Measurements from ENCODE around the gene TPH1. TPM values are rescaled to one million over a fixed set of nuclear protein-coding genes. Genes with fewer than 3 reads are reported as not detected.

TPH1 gene
- total RNA-seq = under 1 TPM; 0.07 to 0.51 (median 0.10) TPM

DNA sequence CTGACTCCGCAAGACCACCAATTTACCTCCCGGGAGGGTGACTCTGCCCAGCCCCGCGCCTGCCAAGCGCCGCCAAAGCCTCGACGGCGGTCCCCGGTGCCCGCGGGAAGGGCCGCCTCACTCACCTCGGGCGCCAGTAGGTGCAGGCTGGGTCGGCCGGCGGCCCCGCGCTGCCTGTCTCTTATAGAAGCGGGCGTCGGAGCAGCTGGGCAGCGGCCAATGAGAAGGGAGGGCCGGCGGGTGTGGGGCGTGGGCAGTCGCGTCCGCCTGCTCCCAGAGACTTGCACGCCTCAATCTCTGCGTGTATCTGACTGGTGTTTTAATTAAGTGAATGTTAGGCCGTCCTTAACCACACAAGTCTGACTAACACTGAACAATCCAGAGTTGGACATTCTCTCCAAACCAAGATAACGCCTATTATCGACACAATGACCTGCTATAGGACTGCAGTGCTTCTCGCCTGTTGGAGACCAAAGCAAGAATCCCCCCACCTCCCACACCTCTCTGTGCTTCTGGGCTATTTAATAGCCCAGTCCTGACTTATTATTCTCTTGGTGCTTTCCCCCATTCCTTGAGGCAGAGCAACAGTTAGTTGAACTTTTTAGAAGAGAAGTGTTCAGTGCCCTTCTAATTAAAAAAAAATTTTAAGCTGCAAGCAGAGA is at the start of gene TPH1:
TSS of gene TPH1 (minus strand) at position 154 of the 662 bp plus-strand sequence. CDS start 5,507 bp downstream, outside the sequence.
- in situ Hi-C loops (cut with MboI; ENCODE audit: low sequenced_read_pairs in 4 of 4) (no loop called here), intact Hi-C loops (cut with DNase I; ENCODE audit: low total_unique reads) (no loop called here)
- no peaks in the 10 kb centered on the region for H3K36me3 ChIP-seq
- no peaks in the 10 kb centered on the region for H3K4me1 ChIP-seq
- H3K27me3 ChIP-seq = peaks cover 13 to 26% (median 17%) of the 10 kb centered on the region in 3 donors
- H3K27ac ChIP-seq = no peak within 1 kb of the TSS
- DNase-seq = peak in 1 of 2 donors; percentile 12
- H3K4me3 ChIP-seq = peak within 1 kb of the TSS in 1 of 4 donors; percentile 2
- TF ChIP-seq, protein P1, sequence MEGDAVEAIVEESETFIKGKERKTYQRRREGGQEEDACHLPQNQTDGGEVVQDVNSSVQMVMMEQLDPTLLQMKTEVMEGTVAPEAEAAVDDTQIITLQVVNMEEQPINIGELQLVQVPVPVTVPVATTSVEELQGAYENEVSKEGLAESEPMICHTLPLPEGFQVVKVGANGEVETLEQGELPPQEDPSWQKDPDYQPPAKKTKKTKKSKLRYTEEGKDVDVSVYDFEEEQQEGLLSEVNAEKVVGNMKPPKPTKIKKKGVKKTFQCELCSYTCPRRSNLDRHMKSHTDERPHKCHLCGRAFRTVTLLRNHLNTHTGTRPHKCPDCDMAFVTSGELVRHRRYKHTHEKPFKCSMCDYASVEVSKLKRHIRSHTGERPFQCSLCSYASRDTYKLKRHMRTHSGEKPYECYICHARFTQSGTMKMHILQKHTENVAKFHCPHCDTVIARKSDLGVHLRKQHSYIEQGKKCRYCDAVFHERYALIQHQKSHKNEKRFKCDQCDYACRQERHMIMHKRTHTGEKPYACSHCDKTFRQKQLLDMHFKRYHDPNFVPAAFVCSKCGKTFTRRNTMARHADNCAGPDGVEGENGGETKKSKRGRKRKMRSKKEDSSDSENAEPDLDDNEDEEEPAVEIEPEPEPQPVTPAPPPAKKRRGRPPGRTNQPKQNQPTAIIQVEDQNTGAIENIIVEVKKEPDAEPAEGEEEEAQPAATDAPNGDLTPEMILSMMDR (IDR thresholded peaks at IDR 0.05 in 4 of 5, conservative IDR thresholded peaks at IDR 0.05 in 1 of 5) = no peak
- TF ChIP-seq POLR2A (IDR thresholded peaks at IDR 0.05) = no peak
- H3K9me3 ChIP-seq = no peaks in the 10 kb centered on the region
- ATAC-seq = no peak

DNA sequence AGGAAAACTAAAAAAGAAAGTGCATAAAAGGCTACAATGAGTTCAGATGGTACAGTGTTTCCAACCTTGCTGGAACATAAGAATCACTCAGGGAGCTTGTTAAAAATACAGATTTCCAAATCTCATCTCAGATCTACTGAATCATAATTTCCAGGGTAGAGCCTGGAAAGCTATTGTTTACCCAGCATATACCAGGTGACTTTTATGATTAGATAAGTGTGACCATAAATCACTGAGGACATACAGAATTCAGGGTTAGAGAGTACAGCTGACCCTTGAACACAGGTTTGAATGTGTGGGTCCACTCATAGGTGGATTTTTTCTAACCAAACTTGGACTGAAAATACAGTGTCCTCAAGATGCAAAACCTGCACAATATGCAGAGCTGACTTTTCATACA is 47.9 kb upstream of the TPH1 start:
- DNase-seq = no peak
- Histone ChIP-seq H3K36me3 (peaks cover 0 to 59% of the 10 kb centered on the region in 2 donors), H3K4me3 (no peak overlapping the region), H3K9me3 (no peaks in the 10 kb centered on the region), H3K4me1 (no peaks in the 10 kb centered on the region), H3K27ac (no peak overlapping the region), H3K27me3 (no peaks in the 10 kb centered on the region)
- no peak for ATAC-seq
- TF ChIP-seq POLR2A (IDR thresholded peaks at IDR 0.05) = no peak
- TF ChIP-seq, protein P1 (IDR thresholded peaks at IDR 0.05 in 4 of 5, conservative IDR thresholded peaks at IDR 0.05 in 1 of 5) = no peak
- intact Hi-C loops (cut with DNase I; ENCODE audit: low total_unique reads) = no loop called here
- in situ Hi-C loops (cut with MboI; ENCODE audit: low sequenced_read_pairs in 4 of 4) = no loop called here

DNA sequence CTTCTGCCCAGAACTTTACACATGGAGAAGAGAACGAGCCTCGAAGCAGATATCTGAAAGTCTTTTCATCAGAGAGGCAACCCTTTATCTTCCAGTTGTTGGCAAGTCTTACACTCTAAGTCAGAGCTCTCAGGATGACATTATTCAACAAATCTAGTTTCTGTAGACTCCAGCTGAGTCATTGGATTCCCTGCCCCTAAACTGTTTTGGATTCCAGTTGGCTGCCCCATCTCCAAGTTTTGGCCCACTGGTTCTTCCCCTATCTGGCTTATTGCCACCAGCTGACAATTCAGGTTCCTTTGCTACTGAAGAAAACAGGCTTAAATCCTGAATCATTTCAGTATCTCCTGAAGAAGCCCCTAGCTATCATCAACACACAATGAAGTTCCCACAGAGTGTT is 45.7 kb upstream of the TPH1 start:
- Histone ChIP-seq H3K9me3 (no peaks in the 10 kb centered on the region), H3K4me1 (no peaks in the 10 kb centered on the region), H3K27me3 (no peaks in the 10 kb centered on the region), H3K4me3 (no peak overlapping the region), H3K36me3 (peaks cover 0 to 81% of the 10 kb centered on the region in 2 donors), H3K27ac (no peak overlapping the region)
- DNase-seq (no peak), ATAC-seq (no peak)
- intact Hi-C loops (cut with DNase I; ENCODE audit: low total_unique reads) = no loop called here
- in situ Hi-C loops (cut with MboI; ENCODE audit: low sequenced_read_pairs in 4 of 4) = no loop called here
- no peak for TF ChIP-seq POLR2A (IDR thresholded peaks at IDR 0.05)
- TF ChIP-seq, protein P1 (IDR thresholded peaks at IDR 0.05 in 4 of 5, conservative IDR thresholded peaks at IDR 0.05 in 1 of 5) = no peak

DNA sequence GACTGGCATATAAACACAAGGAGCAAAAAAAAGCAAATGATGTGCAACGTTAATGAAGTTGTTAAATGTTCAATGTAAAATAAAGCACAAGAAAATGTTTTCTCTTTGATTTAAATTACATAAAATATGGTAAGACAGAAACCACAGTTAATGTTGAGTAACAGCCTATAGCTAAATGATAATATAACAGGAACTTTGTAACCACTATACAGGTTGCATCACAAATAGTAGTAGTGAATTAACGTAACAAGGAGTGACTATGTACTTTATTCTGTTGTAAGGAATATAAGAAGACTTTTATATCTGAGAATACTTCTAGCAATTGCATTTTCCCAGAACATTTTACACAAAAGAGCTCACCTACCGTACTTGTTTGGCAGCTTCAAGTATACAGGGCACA is 42.9 kb upstream of the TPH1 start:
- Histone ChIP-seq H3K4me3 (no peak overlapping the region), H3K27me3 (no peaks in the 10 kb centered on the region), H3K9me3 (no peaks in the 10 kb centered on the region), H3K27ac (no peak overlapping the region), H3K36me3 (peaks cover 3 to 74% of the 10 kb centered on the region in 2 donors), H3K4me1 (no peaks in the 10 kb centered on the region)
- intact Hi-C loops (cut with DNase I; ENCODE audit: low total_unique reads) = no loop called here
- ATAC-seq = no peak
- DNase-seq = no peak
- TF ChIP-seq, protein P1 (IDR thresholded peaks at IDR 0.05 in 4 of 5, conservative IDR thresholded peaks at IDR 0.05 in 1 of 5) = no peak
- TF ChIP-seq POLR2A (IDR thresholded peaks at IDR 0.05) = no peak
- in situ Hi-C loops (cut with MboI; ENCODE audit: low sequenced_read_pairs in 4 of 4) = no loop called here

Measured in gastrocnemius medialis (tissue), 4 donors.